ENCODE results near the gene NAT9. TPM values are rescaled to one million over a fixed set of nuclear protein-coding genes. Genes with fewer than 3 reads are reported as not detected.

NAT9 gene
- total and polyA plus RNA-seq, 2 of the 4 experiments (the other 2 are of a cell fraction): 48.9 to 62.0 TPM

- no peak overlapping the region for H4K91ac ChIP-seq (ENCODE audit: insufficient read depth, low read depth, low read length)
- no CpG with 5 or more reads among the region's 3 CpGs for WGBS, 2 experiments (ENCODE audit: extremely low coverage in 2 of 2, insufficient read length in 1 of 2)
- in situ Hi-C loops (cut with MboI; ENCODE audit: low sequenced_read_pairs): no loop called here
- H4K5ac ChIP-seq (ENCODE audit: low read depth, low read length): no peak overlapping the region
- H3K9me1 ChIP-seq (ENCODE audit: insufficient read depth, low read length): 0 out of 2 replicates have a peak, but pooled peaks cover 3% of the 10 kb centered on the region
- no peaks in the 10 kb centered on the region for H4K20me1 ChIP-seq (ENCODE audit: insufficient read depth, low read length)
- no peak overlapping the region for H2BK15ac ChIP-seq (ENCODE audit: low read depth, low read length)
- no peak overlapping the region for H3K56ac ChIP-seq (ENCODE audit: extremely low read depth, insufficient read depth, low read length)
- ChIA-PET POLR2A (ENCODE audit: unreplicated experiment) (no interaction called here), CTCF (no interaction called here)
- H3K9ac ChIP-seq (ENCODE audit: low read depth, low read length): no peak overlapping the region
- H2BK5ac ChIP-seq (ENCODE audit: low read depth, low read length, poor library complexity, severe bottlenecking): no peak overlapping the region
- TF ChIP-seq RAD21 (IDR thresholded peaks at IDR 0.05; ENCODE audit: low read length) (no peak), BHLHE40 (IDR thresholded peaks at IDR 0.05; ENCODE audit: low read depth, low read length) (no peak), USF2 (IDR thresholded peaks at IDR 0.05; ENCODE audit: low read depth, low read length) (no peak), MAFK (IDR thresholded peaks at IDR 0.05; ENCODE audit: low read depth, low read length) (no peak), MAZ (IDR thresholded peaks at IDR 0.05; ENCODE audit: borderline replicate concordance, low read depth, low read length) (no peak), MXI1 (IDR thresholded peaks at IDR 0.05; ENCODE audit: borderline replicate concordance, low read depth, low read length) (no peak), SMC3 (IDR thresholded peaks at IDR 0.05; ENCODE audit: low read depth, low read length) (no peak), RCOR1 (IDR thresholded peaks at IDR 0.05; ENCODE audit: insufficient replicate concordance, low read length) (no peak), ELK1 (IDR thresholded peaks at IDR 0.05; ENCODE audit: borderline replicate concordance, low read depth, low read length) (no peak), CHD1 (IDR thresholded peaks at IDR 0.05; ENCODE audit: low read depth, low read length) (no peak)
- DNase-seq: no peak
- H3K4me3 ChIP-seq (ENCODE audit: insufficient read depth, low read depth, low read length): no peak overlapping the region
- H3K4me1 ChIP-seq (ENCODE audit: control insufficient read depth, insufficient read depth, low read length): peaks cover 4% of the 10 kb centered on the region; the same call in 1 of the 2 replicates
- H2AFZ ChIP-seq (replicated peaks; ENCODE audit: low read length, poor library complexity): no peak overlapping the region
- dilution Hi-C loops (cut with HindIII; ENCODE audit: low sequenced_read_pairs, unreplicated experiment): no loop called here
- H4K8ac ChIP-seq (ENCODE audit: low read depth in 2 of 2, low read length in 2 of 2): no peak overlapping the region
- H3K36me3 ChIP-seq (ENCODE audit: control insufficient read depth, insufficient read depth, low read length): no peaks in the 10 kb centered on the region
- H3K23ac ChIP-seq (ENCODE audit: low read depth, low read length): no peak overlapping the region
- no peak overlapping the region for H3K18ac ChIP-seq (ENCODE audit: low read depth, low read length)
- H2BK20ac ChIP-seq (ENCODE audit: low read depth, low read length): no peak overlapping the region
- no peaks in the 10 kb centered on the region for H3K79me1 ChIP-seq (ENCODE audit: low read depth in 1 of 2, low read length in 2 of 2)
- H3K9me3 ChIP-seq (ENCODE audit: control insufficient read depth, insufficient read depth, low read length): no peaks in the 10 kb centered on the region
- no peak overlapping the region for H2AK5ac ChIP-seq (ENCODE audit: low read depth, low read length)
- intact Hi-C loops (cut with micrococcal nuclease): no loop called here
- H2BK120ac ChIP-seq (ENCODE audit: low read depth, low read length): no peak overlapping the region
- ATAC-seq (ENCODE audit: low read depth): no peak
- H3K14ac ChIP-seq (replicated peaks; ENCODE audit: low read depth, low read length): no peak overlapping the region
- no peak overlapping the region for H3K4me2 ChIP-seq (ENCODE audit: low read depth, low read length)
- H3K27me3 ChIP-seq (ENCODE audit: control insufficient read depth, insufficient read depth, low read length): peaks cover 43% of the 10 kb centered on the region
- H3K27ac ChIP-seq (ENCODE audit: insufficient read depth, low read length): no peak overlapping the region
- no TSS peak for BruUV-seq (replicated peaks)
- no peak overlapping the region for H3K4ac ChIP-seq (ENCODE audit: low read depth, low read length)
- H2AK9ac ChIP-seq (replicated peaks; ENCODE audit: low read depth, low read length, poor library complexity): no peak overlapping the region
Measured at GRCh38 chr17:74734256-74734655, 41.9 kb downstream of the NAT9 start.

Data from IMR-90 (cell line).